Endothelial cell of umbilical vein (primary cell): Measurements from ENCODE around the gene CCDC60. TPM values are rescaled to one million over a fixed set of nuclear protein-coding genes. Genes with fewer than 3 reads are reported as not detected.

ENCODE experiments used
- BruUV-seq: library from RNA; stranded (reverse); fragments of 400-500 nt; replicated peaks from 2 replicates; lab custom pipeline; 2021; lab: Mats Ljungman, UMichigan
- CTCF ChIA-PET: fragments of 300-600, 350-600 bp; sonication (Branson Sonifier 250); formaldehyde crosslinking; loops from one replicate; lab custom pipeline; 2021; ENCODE audit warnings: antibody characterized with exemption, inconsistent platforms; lab: Charles Lee
- POLR2A ChIA-PET: fragments of 300-600, 350-600 bp; sonication (Branson Sonifier 250); formaldehyde crosslinking; loops from one replicate; lab custom pipeline; 2021; ENCODE audit warnings: antibody characterized with exemption, inconsistent platforms; lab: Charles Lee
- DNase-seq: peaks from one replicate; pipeline ENCODE4 v3.0.0-alpha.2; 2011; ENCODE audit warnings: low read depth, low spot score
- FAIRE-seq: peaks from 2 replicates; lab custom pipeline; 2011; peaks lifted over from hg19 to GRCh38; lab: Jason Lieb, UNC
- H2AFZ ChIP-seq: 2 replicates; pipeline ENCODE4 v1.6.0; 2012; ENCODE audit warnings: low read depth, low read length, control low read depth, inconsistent platforms
- H3K27ac ChIP-seq: 2 replicates; pipeline ENCODE4 v1.5.1; 2011; ENCODE audit warnings: low read depth, mild to moderate bottlenecking, control low read depth, low read length, moderate library complexity; ENCODE audit not compliant: insufficient read depth
- H3K27me3 ChIP-seq, 2 experiments: 2 replicates each; pipeline versions ENCODE4 v1.6.0 to v1.6.1; 2011; ENCODE audit warnings: low read length in 2 of 2, mixed read lengths in 1 of 2; ENCODE audit not compliant: control insufficient read depth in 2 of 2, insufficient read depth in 2 of 2
- H3K36me3 ChIP-seq, 2 experiments: 2 replicates in 1 of 2; 3 replicates in 1 of 2; pipeline ENCODE4 v1.5.1; 2011; ENCODE audit warnings: low read length in 2 of 2, mild to moderate bottlenecking in 1 of 2, moderate library complexity in 1 of 2; ENCODE audit not compliant: control insufficient read depth in 2 of 2, insufficient read depth in 2 of 2; ENCODE audit errors: extremely low read depth in 1 of 2
- H3K4me1 ChIP-seq: 3 replicates; pipeline ENCODE4 v1.5.1; 2011; ENCODE audit warnings: mild to moderate bottlenecking, low read length; ENCODE audit not compliant: control insufficient read depth, insufficient read depth; ENCODE audit errors: extremely low read depth
- H3K4me2 ChIP-seq: 2 replicates; pipeline ENCODE4 v1.6.1; 2011; ENCODE audit warnings: low read length, control low read depth, mixed read lengths; ENCODE audit not compliant: insufficient read depth
- H3K4me3 ChIP-seq, 3 experiments: fragments of 200-600 bp in 1 of 3; sonication (generic), shearing (Covaris generic) in 1 of 3; replicated peaks in 1 of 3; 2 replicates each; pipeline ENCODE4 v1.5.1; 2011 to 2016; ENCODE audit warnings: control low read depth in 3 of 3, low read length in 3 of 3, mild to moderate bottlenecking in 2 of 3, inconsistent platforms in 1 of 3, low read depth in 1 of 3, moderate library complexity in 1 of 3; ENCODE audit not compliant: insufficient read depth in 1 of 3
- H3K79me2 ChIP-seq: 2 replicates; pipeline ENCODE4 v1.6.0; 2012; ENCODE audit warnings: low read length, inconsistent platforms; ENCODE audit not compliant: control insufficient read depth, insufficient read depth
- H3K9ac ChIP-seq: replicated peaks from 2 replicates; pipeline ENCODE3; 2011; ENCODE audit warnings: low read length, control low read depth; ENCODE audit not compliant: insufficient read depth; ENCODE audit errors: extremely low read depth
- H3K9me1 ChIP-seq: replicated peaks from 3 replicates; pipeline ENCODE4 v1.6.0; 2011; ENCODE audit warnings: mild to moderate bottlenecking, low read length; ENCODE audit not compliant: control insufficient read depth, insufficient read depth; ENCODE audit errors: extremely low read depth
- H3K9me3 ChIP-seq: replicated peaks from 2 replicates; pipeline ENCODE4 v1.5.1; 2012; ENCODE audit warnings: low read length, inconsistent platforms; ENCODE audit not compliant: control insufficient read depth, insufficient read depth
- H4K20me1 ChIP-seq: replicated peaks from 2 replicates; pipeline ENCODE3; 2011; ENCODE audit warnings: mild to moderate bottlenecking, low read length; ENCODE audit not compliant: control insufficient read depth, insufficient read depth; ENCODE audit errors: extremely low read depth
- CTCF ChIP-seq, 2 donors: IDR thresholded peaks; 1 replicate in 1 of 2; 2 replicates in 1 of 2; pipeline ENCODE4 v1.5.1; 2011; ENCODE audit warnings: low read length in 2 of 2, mild to moderate bottlenecking in 2 of 2, moderate library complexity in 2 of 2, control low read depth in 1 of 2, inconsistent platforms in 1 of 2, low read depth in 1 of 2; ENCODE audit not compliant: insufficient read depth in 1 of 2; ENCODE audit errors: extremely low read depth in 1 of 2
- EZH2 ChIP-seq: IDR thresholded peaks from 2 replicates; pipeline ENCODE4 v1.6.1; 2012; ENCODE audit warnings: borderline replicate concordance, low read depth, mild to moderate bottlenecking, moderate library complexity, low read length, inconsistent platforms; ENCODE audit not compliant: severe bottlenecking
- FOS ChIP-seq: IDR thresholded peaks from 2 replicates; pipeline ENCODE4 v1.6.1; 2011; ENCODE audit warnings: mild to moderate bottlenecking, low read length, moderate library complexity, borderline replicate concordance; ENCODE audit not compliant: insufficient read depth
- GATA2 ChIP-seq: IDR thresholded peaks from 2 replicates; pipeline ENCODE4 v1.7.0; 2011; ENCODE audit warnings: low read depth, mild to moderate bottlenecking, moderate library complexity, mixed read lengths, low read length; ENCODE audit not compliant: insufficient read length, insufficient read depth
- JUN ChIP-seq: IDR thresholded peaks from 2 replicates; pipeline ENCODE4 v1.6.1; 2011; ENCODE audit warnings: borderline replicate concordance, low read depth; ENCODE audit not compliant: insufficient read length, insufficient read depth
- MYC ChIP-seq: IDR thresholded peaks from one replicate; pipeline ENCODE4 v1.6.1; 2011; ENCODE audit warnings: mild to moderate bottlenecking, low read depth, low read length
- POLR2A ChIP-seq: IDR thresholded peaks from 2 replicates; pipeline ENCODE4 v1.6.1; 2012; ENCODE audit warnings: low read depth, mild to moderate bottlenecking, control low read depth, low read length
- POLR2AphosphoS5 ChIP-seq: IDR thresholded peaks from 2 replicates; pipeline ENCODE4 v1.6.1; 2012; ENCODE audit warnings: low read depth, mild to moderate bottlenecking, control low read depth, low read length, moderate library complexity; ENCODE audit not compliant: insufficient read depth
- dilution Hi-C: fragments of 300-500 bp; cut with MboI; formaldehyde crosslinking; loops from one replicate; pipeline ENCODE4 v1.15.0; 2019; ENCODE audit warnings: low sequenced_read_pairs; ENCODE audit not compliant: extremely low pct_ligation_motif_present
- intact Hi-C: fragments of 100-400 bp; cut with micrococcal nuclease; formaldehyde crosslinking; loops from one replicate; pipeline ENCODE4 v1.10.0; 2022
- polyA plus RNA-seq, 4 experiments: library from polyadenylated mRNA; depleted of rRNA in 3 of 4; stranded (reverse) in 3 of 4; unstranded in 1 of 4; fragments of >200 nt; gene quantifications; 2 replicates each; pipeline versions ENCODE4 v1.2.1 to v1.2.3, GENCODE V29; 2011 to 2012; ENCODE audit warnings: missing spikeins in 1 of 4
- total RNA-seq: library from RNA; stranded (reverse); gene quantifications from 2 replicates; pipeline ENCODE4 v1.2.3, GENCODE V29; 2021
- TF ChIP-seq, protein P1 (sequence below): IDR thresholded peaks from 2 replicates; pipeline ENCODE4 v1.6.1; 2011; ENCODE audit not compliant: insufficient read depth, insufficient read length

CCDC60 gene
- total and polyA plus RNA-seq, 2 donors (not counting 3 experiments of a cell fraction or from before 2014, with no cell fraction given) = not detected

- Histone ChIP-seq H3K27me3 (no peaks in the 10 kb centered on the region), H3K4me2 (no peak overlapping the region), H3K4me1 (no peaks in the 10 kb centered on the region), H3K79me2 (no peaks in the 10 kb centered on the region), H2AFZ (no peak overlapping the region), H4K20me1 (no peaks in the 10 kb centered on the region), H3K4me3 (no peak overlapping the region), H3K9me1 (no peaks in the 10 kb centered on the region), H3K9ac (no peak overlapping the region), H3K27ac (no peak overlapping the region), H3K36me3 (no peaks in the 10 kb centered on the region), H3K9me3 (peaks cover 3% of the 10 kb centered on the region)
- FAIRE-seq (no peak), DNase-seq (no peak)
- no peak for TF ChIP-seq FOS
- TF ChIP-seq CTCF (IDR thresholded peaks at IDR 0.05; ENCODE audit: extremely low read depth in 1 of 2, insufficient read depth in 1 of 2, low read depth in 1 of 2, low read length in 2 of 2) = no peak
- TF ChIP-seq, protein P1, sequence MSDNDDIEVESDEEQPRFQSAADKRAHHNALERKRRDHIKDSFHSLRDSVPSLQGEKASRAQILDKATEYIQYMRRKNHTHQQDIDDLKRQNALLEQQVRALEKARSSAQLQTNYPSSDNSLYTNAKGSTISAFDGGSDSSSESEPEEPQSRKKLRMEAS = no peak
- no peak for TF ChIP-seq POLR2AphosphoS5
- no peak for TF ChIP-seq MYC
- no peak for TF ChIP-seq EZH2
- TF ChIP-seq GATA2 = no peak
- no peak for TF ChIP-seq JUN
- TF ChIP-seq POLR2A = no peak
- ChIA-PET POLR2A (no interaction called here), CTCF (no interaction called here)
- no TSS peak for BruUV-seq
- intact Hi-C loops (no loop called here), dilution Hi-C loops (no loop called here)
Observed at GRCh38 chr12:119480551-119480950, 146.0 kb downstream of the CCDC60 start.
